HFF-Myc (cell line): ENCODE measurements around the gene RABAC1.

ENCODE experiments used
- DNase-seq: peaks from one replicate; pipeline ENCODE4 v3.0.0-alpha.2; 2011; ENCODE audit warnings: low read depth; ENCODE audit errors: extremely low read depth
- H3K4me3 ChIP-seq: replicated peaks from 2 replicates; pipeline ENCODE4 v1.5.1; 2011; ENCODE audit warnings: low read depth, mild to moderate bottlenecking, control low read depth, low read length
- TF ChIP-seq, protein P1 (sequence below): IDR thresholded peaks from 2 replicates; pipeline ENCODE4 v1.5.1; 2012; ENCODE audit warnings: mild to moderate bottlenecking, low read depth, low read length, control low read depth; ENCODE audit errors: missing control alignments

Gene RABAC1, protein sequence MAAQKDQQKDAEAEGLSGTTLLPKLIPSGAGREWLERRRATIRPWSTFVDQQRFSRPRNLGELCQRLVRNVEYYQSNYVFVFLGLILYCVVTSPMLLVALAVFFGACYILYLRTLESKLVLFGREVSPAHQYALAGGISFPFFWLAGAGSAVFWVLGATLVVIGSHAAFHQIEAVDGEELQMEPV

DNA sequence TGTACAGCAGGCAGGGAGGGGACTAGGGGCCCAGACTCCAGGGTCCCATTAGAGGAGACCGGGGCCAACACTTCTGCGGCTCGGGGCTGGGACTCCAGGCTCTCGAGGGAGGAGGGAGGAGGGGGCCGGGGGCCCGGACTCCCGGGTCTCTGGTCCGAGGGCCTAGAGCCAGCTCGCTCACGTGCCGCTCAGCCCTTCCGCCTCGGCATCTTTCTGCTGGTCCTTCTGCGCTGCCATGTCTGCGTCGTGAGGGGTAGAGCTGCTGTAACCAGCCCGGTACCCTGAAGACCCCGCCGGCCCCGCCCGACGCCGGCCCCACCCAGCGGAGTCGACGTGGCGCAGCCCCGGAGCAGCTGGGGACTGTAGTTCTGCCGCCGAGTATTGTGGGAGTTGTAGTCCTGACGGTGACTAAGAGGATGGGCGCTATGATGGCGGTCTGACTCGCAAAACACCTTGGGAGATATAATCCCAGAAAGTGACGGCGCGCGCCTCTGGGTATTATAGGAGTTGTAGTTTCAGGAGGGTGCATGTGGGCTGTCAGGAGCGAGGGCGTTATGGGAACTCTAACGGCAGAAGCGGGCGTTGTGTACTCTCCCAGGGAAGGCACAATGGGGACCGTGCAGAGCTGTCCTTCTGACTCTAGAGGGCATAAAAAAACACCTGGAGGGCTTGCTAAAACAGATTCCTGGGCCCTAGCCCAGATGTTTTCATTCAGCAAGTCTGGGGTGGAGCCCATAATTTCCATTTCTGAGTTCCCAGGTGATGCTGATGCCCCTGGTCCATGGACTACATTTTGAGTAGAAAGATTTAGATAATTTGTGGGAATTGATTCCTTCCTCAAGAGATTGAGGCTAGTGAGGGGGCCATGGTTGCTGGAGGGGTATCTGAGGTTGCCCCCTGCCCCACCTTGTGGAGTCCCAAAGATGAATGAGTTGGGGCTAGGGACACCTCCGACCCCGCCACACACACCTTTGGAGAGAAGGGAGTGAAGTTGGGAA lies at the start of gene RABAC1:
RABAC1 (minus strand) TSS at position 266 of the 998 bp plus-strand sequence; CDS start at position 237, 29 bp downstream.
- H3K4me3 ChIP-seq: peak within 1 kb of the TSS; percentile 93
- DNase-seq: peak; percentile 79
- TF ChIP-seq, protein P1, sequence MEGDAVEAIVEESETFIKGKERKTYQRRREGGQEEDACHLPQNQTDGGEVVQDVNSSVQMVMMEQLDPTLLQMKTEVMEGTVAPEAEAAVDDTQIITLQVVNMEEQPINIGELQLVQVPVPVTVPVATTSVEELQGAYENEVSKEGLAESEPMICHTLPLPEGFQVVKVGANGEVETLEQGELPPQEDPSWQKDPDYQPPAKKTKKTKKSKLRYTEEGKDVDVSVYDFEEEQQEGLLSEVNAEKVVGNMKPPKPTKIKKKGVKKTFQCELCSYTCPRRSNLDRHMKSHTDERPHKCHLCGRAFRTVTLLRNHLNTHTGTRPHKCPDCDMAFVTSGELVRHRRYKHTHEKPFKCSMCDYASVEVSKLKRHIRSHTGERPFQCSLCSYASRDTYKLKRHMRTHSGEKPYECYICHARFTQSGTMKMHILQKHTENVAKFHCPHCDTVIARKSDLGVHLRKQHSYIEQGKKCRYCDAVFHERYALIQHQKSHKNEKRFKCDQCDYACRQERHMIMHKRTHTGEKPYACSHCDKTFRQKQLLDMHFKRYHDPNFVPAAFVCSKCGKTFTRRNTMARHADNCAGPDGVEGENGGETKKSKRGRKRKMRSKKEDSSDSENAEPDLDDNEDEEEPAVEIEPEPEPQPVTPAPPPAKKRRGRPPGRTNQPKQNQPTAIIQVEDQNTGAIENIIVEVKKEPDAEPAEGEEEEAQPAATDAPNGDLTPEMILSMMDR: no peak

DNA sequence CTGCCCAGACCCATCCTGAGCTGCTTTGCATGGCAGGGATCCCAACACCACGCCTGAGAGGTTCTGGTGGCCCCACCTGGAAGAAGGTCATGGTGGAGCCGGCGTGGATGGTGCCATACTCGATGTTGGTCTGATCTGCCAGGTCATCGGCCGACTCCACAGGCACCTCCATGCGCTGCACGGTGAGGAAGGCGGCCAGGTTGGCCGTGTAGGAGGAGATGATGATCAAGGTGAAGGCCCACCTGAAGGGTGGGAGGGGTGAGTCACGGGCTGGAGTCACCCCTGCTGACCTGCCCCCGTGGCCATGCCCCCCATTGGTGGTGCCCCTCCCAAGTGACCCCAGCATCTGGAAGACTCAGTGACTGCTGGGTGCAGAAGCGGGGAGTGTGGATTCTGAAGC lies 47.4 kb upstream of the RABAC1 start:
- H3K4me3 ChIP-seq: no peak overlapping the region
- DNase-seq: no peak
- TF ChIP-seq, protein P1: no peak

DNA sequence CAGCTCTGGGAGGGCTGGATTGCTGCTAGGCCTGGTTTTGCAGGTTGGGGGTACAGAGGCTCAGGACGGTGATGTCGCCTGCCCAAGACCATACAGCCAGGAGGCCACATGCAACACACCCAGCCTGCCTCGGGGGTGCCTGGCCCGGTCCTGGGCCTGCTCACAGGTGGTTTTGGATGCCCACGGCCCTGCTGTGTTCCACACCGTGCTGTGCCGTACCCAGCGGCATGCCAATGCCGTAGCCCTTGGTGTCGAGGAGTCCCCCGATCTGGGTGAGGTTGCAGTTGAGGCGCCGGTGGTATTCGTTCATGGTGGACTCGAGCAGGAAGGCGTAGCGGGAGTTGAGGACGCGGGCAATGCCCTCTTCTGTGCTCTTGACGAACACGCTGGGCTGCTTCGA lies 46.4 kb upstream of the RABAC1 start:
- no peak overlapping the region for H3K4me3 ChIP-seq
- TF ChIP-seq, protein P1: no peak
- DNase-seq: no peak

DNA sequence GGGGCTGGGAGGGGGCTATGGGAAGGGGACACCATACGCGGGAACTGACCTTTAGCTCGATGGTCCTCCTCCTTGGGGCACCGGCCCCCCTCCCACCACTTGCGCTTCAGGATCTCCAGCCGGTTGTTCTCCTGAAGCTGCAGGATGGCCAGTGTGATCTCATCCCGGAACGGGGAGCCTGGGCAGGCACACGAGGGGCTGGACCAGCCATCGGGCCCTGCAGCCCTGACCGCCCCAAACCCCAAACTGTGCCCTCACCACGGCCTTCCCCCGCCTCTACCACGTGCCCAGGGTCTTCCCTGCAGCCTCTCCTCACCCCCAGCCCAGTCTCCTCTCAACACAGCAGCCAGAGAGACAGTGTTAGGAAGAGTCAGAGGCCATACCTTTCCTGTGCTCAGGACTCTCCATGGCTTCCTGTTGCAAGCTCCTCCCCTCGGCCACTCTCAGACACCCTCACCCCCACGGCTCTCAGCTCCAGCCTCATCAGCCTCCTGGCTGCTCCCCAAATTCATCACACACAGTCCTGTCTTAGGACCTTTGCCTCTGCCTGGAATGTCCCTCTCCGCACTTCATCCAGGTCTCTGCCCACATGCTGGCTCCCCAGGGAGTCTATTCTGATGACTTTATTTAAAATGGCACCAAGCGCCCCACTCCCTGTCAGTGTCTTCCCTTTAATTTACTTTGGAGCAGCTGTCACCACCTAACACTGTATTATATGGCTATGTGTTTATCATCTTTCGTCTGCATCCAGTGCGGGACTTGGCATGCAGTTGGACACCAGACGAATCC lies 44.6 kb upstream of the RABAC1 start:
- TF ChIP-seq, protein P1: no peak
- no peak overlapping the region for H3K4me3 ChIP-seq
- DNase-seq: no peak

DNA sequence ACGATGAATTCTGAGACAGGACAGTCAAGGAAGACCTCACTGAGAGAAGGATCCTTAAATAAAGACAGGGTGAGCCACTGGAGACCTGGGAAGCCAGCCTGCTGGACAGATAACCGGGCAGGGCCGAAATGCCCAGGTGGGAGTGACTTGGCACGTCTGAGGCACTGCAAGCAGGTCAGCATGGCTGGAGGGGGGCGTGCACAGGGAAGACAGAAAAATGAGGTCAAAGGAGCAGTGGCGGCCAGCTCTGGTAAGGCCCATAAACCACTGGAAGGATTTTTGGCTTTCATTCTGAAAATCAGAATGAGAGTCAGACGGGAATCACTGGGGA lies 40.7 kb upstream of the RABAC1 start:
- TF ChIP-seq, protein P1: no peak
- no peak for DNase-seq
- H3K4me3 ChIP-seq: no peak overlapping the region

DNA sequence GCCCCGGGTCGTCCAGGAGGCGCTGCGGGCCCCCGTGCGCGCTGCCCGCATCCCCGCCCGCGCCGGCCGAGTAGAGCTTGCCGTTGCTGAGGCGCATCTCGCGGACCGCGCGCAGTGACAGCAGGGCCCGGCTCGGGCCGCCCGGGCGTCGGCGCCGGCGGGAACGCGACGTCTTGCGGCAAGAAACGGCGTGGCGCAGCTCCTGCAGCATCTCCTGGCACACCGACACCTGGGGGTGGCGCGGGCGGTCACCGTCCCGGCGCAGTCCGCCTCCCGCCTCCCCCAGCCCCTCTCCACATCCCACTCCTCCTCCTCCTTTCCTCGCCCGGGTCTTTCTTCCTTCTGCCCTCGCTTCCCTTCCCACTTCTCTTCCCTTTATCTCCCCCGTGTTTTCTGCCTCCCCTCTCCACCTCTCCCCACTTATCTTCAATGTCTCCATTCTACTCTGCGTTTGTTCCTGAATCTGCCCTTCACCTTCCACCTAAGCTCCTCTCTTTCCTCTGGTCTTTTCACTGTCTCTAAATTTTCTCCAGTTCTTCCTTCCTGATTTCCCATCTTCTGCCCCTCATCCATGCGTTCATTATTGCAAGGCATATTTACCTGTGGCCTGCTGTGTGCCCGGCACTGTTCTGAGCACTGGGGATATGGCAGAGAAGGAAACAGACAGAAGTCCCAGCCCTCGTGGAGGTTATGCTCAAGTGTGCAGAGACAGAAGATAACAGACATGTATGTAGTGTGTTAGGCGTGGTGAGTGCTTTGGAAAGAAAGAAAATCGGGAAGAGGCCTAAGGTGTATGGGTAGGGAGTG lies 40.2 kb upstream of the RABAC1 start:
- H3K4me3 ChIP-seq: no peak overlapping the region
- TF ChIP-seq, protein P1: no peak
- DNase-seq: no peak
